Keratinocyte (primary cell): Measurements from ENCODE around the gene ARHGAP11B.

ENCODE experiments used
- DNase-seq: peaks from one replicate; pipeline ENCODE4 v3.0.0-alpha.2; 2011; ENCODE audit warnings: low read depth, missing footprints, low spot score
- FAIRE-seq: peaks from 2 replicates; lab custom pipeline; 2011; peaks lifted over from hg19 to GRCh38; lab: Jason Lieb, UNC
- H2AFZ ChIP-seq: 2 replicates; pipeline ENCODE4 v1.6.0; 2012; ENCODE audit warnings: low read length, control low read depth, inconsistent platforms; ENCODE audit not compliant: control insufficient read depth
- H3K27ac ChIP-seq: 2 replicates; pipeline ENCODE4 v1.5.1; 2011; ENCODE audit warnings: low read length; ENCODE audit not compliant: control insufficient read depth, insufficient read depth
- H3K27me3 ChIP-seq: 3 replicates; pipeline ENCODE4 v1.6.0; 2011; ENCODE audit warnings: low read length; ENCODE audit not compliant: control insufficient read depth, insufficient read depth; ENCODE audit errors: extremely low read depth
- H3K36me3 ChIP-seq, 2 experiments: 2 replicates in 1 of 2; 3 replicates in 1 of 2; pipeline ENCODE4 v1.5.1; 2011; ENCODE audit warnings: low read length in 2 of 2, mild to moderate bottlenecking in 1 of 2; ENCODE audit not compliant: control insufficient read depth in 2 of 2, insufficient read depth in 2 of 2; ENCODE audit errors: extremely low read depth in 1 of 2
- H3K4me1 ChIP-seq: 3 replicates; pipeline ENCODE4 v1.5.1; 2011; ENCODE audit warnings: low read length; ENCODE audit not compliant: control insufficient read depth, insufficient read depth; ENCODE audit errors: extremely low read depth
- H3K4me2 ChIP-seq: 3 replicates; pipeline ENCODE4 v1.6.0; 2011; ENCODE audit warnings: low read depth, low read length; ENCODE audit not compliant: control insufficient read depth, insufficient read depth; ENCODE audit errors: extremely low read depth
- H3K4me3 ChIP-seq, 3 experiments: fragments of 200-600 bp in 1 of 3; sonication (generic) in 1 of 3; 2 replicates in 2 of 3; 3 replicates in 1 of 3; pipeline ENCODE4 v1.5.1; 2011 to 2016; ENCODE audit warnings: low read length in 3 of 3, mild to moderate bottlenecking in 3 of 3, control low read depth in 2 of 3, inconsistent platforms in 1 of 3, low read depth in 1 of 3, mixed read lengths in 1 of 3, mixed run types in 1 of 3, moderate library complexity in 1 of 3; ENCODE audit not compliant: control insufficient read depth in 2 of 3, insufficient read depth in 2 of 3; ENCODE audit errors: extremely low read depth in 1 of 3
- H3K79me2 ChIP-seq: 2 replicates; pipeline ENCODE4 v1.6.0; 2012; ENCODE audit warnings: low read length; ENCODE audit not compliant: control insufficient read depth, insufficient read depth
- H3K9ac ChIP-seq: 3 replicates; pipeline ENCODE4 v1.6.0; 2011; ENCODE audit warnings: low read length; ENCODE audit not compliant: control insufficient read depth, insufficient read depth; ENCODE audit errors: extremely low read depth
- H3K9me1 ChIP-seq: 3 replicates; pipeline ENCODE4 v1.6.0; 2011; ENCODE audit warnings: low read length; ENCODE audit not compliant: control insufficient read depth, insufficient read depth; ENCODE audit errors: extremely low read depth
- H3K9me3 ChIP-seq: 2 replicates; pipeline ENCODE4 v1.5.1; 2012; ENCODE audit warnings: low read depth, low read length; ENCODE audit not compliant: control insufficient read depth
- H4K20me1 ChIP-seq: 3 replicates; pipeline ENCODE4 v1.6.0; 2011; ENCODE audit warnings: low read length; ENCODE audit not compliant: control insufficient read depth, insufficient read depth; ENCODE audit errors: extremely low read depth
- EZH2 ChIP-seq: IDR thresholded peaks from one replicate; pipeline ENCODE4 v1.6.1; 2012; ENCODE audit warnings: inconsistent platforms, mild to moderate bottlenecking, low read length, moderate library complexity
- dilution Hi-C: fragments of 300-500 bp; cut with MboI; formaldehyde crosslinking; loops from one replicate; pipeline ENCODE4 v1.7.0; 2020; ENCODE audit warnings: low sequenced_read_pairs; ENCODE audit not compliant: extremely low pct_ligation_motif_present
- TF ChIP-seq, protein P1 (sequence below), 3 experiments: IDR thresholded peaks in 1 of 3; conservative IDR thresholded peaks in 1 of 3; optimal IDR thresholded peaks in 1 of 3; 2 replicates in 2 of 3; 3 replicates in 1 of 3; pipeline versions ENCODE3 to v1.5.1; 2011; ENCODE audit warnings: low read length in 3 of 3, mild to moderate bottlenecking in 3 of 3, moderate library complexity in 2 of 3, control low read depth in 1 of 3, inconsistent platforms in 1 of 3; ENCODE audit not compliant: insufficient read depth in 2 of 3; ENCODE audit errors: extremely low read depth in 1 of 3

The ARHGAP11B gene

DNA sequence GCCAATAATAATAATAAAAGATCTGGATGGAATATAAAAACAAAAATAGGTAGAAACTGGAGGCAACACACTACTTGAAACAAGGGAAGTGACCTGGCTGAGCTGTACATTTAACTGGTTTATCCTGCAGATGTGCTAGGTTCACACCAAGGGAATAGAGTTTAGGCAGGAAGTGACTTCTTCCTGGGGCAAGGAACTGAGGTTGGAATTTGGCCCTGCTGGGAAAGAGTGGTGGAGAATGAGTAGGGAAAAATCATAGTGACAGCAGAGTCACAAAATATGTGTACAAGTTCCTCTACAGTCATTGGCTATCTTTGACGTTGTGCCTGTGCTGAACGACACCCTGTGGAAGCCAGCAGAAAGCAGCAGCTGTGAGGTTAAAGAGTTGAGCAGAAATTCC is 44.1 kb downstream of the ARHGAP11B start:
- dilution Hi-C loops = no loop called here
- no peaks in the 10 kb centered on the region for H3K9me1 ChIP-seq
- no peak overlapping the region for H3K4me2 ChIP-seq
- no peak overlapping the region for H2AFZ ChIP-seq
- H3K79me2 ChIP-seq = no peaks in the 10 kb centered on the region
- no peak overlapping the region for H3K27ac ChIP-seq
- no peak for DNase-seq
- peaks cover 0 to 3% of the 10 kb centered on the region in 2 experiments for H3K36me3 ChIP-seq
- no peaks in the 10 kb centered on the region for H3K9me3 ChIP-seq
- no peaks in the 10 kb centered on the region for H3K4me1 ChIP-seq
- peak; percentile 5 for FAIRE-seq
- H3K4me3 ChIP-seq = no peak overlapping the region
- no peaks in the 10 kb centered on the region for H4K20me1 ChIP-seq
- H3K9ac ChIP-seq = no peak overlapping the region
- TF ChIP-seq EZH2 = no peak
- TF ChIP-seq, protein P1, sequence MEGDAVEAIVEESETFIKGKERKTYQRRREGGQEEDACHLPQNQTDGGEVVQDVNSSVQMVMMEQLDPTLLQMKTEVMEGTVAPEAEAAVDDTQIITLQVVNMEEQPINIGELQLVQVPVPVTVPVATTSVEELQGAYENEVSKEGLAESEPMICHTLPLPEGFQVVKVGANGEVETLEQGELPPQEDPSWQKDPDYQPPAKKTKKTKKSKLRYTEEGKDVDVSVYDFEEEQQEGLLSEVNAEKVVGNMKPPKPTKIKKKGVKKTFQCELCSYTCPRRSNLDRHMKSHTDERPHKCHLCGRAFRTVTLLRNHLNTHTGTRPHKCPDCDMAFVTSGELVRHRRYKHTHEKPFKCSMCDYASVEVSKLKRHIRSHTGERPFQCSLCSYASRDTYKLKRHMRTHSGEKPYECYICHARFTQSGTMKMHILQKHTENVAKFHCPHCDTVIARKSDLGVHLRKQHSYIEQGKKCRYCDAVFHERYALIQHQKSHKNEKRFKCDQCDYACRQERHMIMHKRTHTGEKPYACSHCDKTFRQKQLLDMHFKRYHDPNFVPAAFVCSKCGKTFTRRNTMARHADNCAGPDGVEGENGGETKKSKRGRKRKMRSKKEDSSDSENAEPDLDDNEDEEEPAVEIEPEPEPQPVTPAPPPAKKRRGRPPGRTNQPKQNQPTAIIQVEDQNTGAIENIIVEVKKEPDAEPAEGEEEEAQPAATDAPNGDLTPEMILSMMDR (optimal IDR thresholded peaks at IDR 0.05 in 1 of 3, IDR thresholded peaks at IDR 0.05 in 1 of 3, conservative IDR thresholded peaks at IDR 0.05 in 1 of 3; ENCODE audit: extremely low read depth in 1 of 3, insufficient read depth in 2 of 3, low read length in 3 of 3) = no peak
- no peaks in the 10 kb centered on the region for H3K27me3 ChIP-seq

DNA sequence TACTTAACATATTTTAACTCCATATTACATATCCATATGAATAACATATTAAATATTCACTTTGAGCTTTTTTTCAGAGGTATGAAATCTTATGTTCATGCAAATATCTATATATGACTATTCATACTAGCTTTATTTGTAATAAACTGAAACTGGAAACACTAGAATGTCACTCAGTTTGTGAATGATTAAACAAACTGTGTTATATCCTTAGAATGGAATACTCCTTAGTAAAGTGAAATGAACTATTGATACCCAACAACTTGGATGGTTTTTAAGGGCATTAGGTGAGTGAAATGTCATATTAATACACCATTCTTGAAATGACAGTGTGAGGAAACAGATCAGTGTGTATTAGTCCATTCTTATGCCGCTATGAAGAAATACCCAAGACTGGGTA is 45.4 kb downstream of the ARHGAP11B start:
- no peak for FAIRE-seq

More for the DNA sequence above, 45.4 kb downstream of the ARHGAP11B start:
- Histone ChIP-seq H4K20me1 (no peaks in the 10 kb centered on the region), H2AFZ (no peak overlapping the region), H3K27me3 (no peaks in the 10 kb centered on the region), H3K79me2 (no peaks in the 10 kb centered on the region), H3K9me3 (no peaks in the 10 kb centered on the region), H3K36me3 (peaks cover 0 to 3% of the 10 kb centered on the region in 2 experiments), H3K4me1 (no peaks in the 10 kb centered on the region), H3K4me2 (no peak overlapping the region), H3K9me1 (no peaks in the 10 kb centered on the region), H3K27ac (no peak overlapping the region), H3K9ac (no peak overlapping the region), H3K4me3 (no peak overlapping the region)
- no peak for DNase-seq
- dilution Hi-C loops = no loop called here
- TF ChIP-seq EZH2 = no peak
- TF ChIP-seq, protein P1 (optimal IDR thresholded peaks at IDR 0.05 in 1 of 3, IDR thresholded peaks at IDR 0.05 in 1 of 3, conservative IDR thresholded peaks at IDR 0.05 in 1 of 3; ENCODE audit: extremely low read depth in 1 of 3, insufficient read depth in 2 of 3, low read length in 3 of 3) = no peak
